DND-41 (cell line): ENCODE measurements around the gene MECP2.

Experiments used
- CTCF ChIP-seq: IDR thresholded peaks from 2 replicates; pipeline ENCODE4 v1.5.1; 2012; ENCODE audit warnings: borderline replicate concordance, low read length, moderate library complexity, mild to moderate bottlenecking; ENCODE audit not compliant: poor library complexity, severe bottlenecking; ENCODE audit errors: extremely low read depth
- EZH2 ChIP-seq: IDR thresholded peaks from 3 replicates; pipeline ENCODE4 v1.6.1; 2012; ENCODE audit warnings: borderline replicate concordance, low read depth, mild to moderate bottlenecking, moderate library complexity, low read length, inconsistent platforms; ENCODE audit not compliant: severe bottlenecking

- TF ChIP-seq CTCF = no peak
- no peak for TF ChIP-seq EZH2
These were observed 74.1 kb downstream of the MECP2 start for GRCh38 chrX:154023276-154024000.
